Esophagus squamous epithelium (tissue), 5 donors: Measurements from ENCODE around the gene AFAP1L1. TPM values are rescaled to one million over a fixed set of nuclear protein-coding genes. Genes with fewer than 3 reads are reported as not detected.

Experiments
- DNase-seq: peaks from one replicate; lab custom pipeline; 2025; lab: John Stamatoyannopoulos, UW
- H3K27ac ChIP-seq, 4 donors: fragments of 200-600 bp; sonication (generic); one replicate each; pipeline ENCODE4 v1.5.1; 2016 to 2019; ENCODE audit warnings: mild to moderate bottlenecking in 1 of 4
- H3K27me3 ChIP-seq, 4 donors: fragments of 200-600 bp; sonication (generic); 1 replicate in 3 of 4; 2 replicates in 1 of 4; pipeline versions ENCODE4 v1.5.1 to v1.6.0; 2017 to 2021; ENCODE audit warnings: antibody characterized with exemption in 1 of 4
- H3K36me3 ChIP-seq, 3 donors: fragments of 200-600 bp; sonication (generic); one replicate each; pipeline ENCODE4 v1.5.1; 2016 to 2019
- H3K4me1 ChIP-seq, 3 donors: fragments of 200-600 bp; sonication (generic); one replicate each; pipeline ENCODE4 v1.5.1; 2017 to 2019
- H3K4me3 ChIP-seq, 4 donors: fragments of 200-600 bp; sonication (generic); 1 replicate in 3 of 4; 2 replicates in 1 of 4; pipeline ENCODE4 v1.5.1; 2016 to 2019; ENCODE audit warnings: mild to moderate bottlenecking in 2 of 4, moderate library complexity in 1 of 4
- H3K9me3 ChIP-seq, 3 donors: fragments of 200-600 bp; sonication (generic); one replicate each; pipeline ENCODE4 v1.5.1; 2016 to 2019
- CTCF ChIP-seq, 6 experiments: fragments of 450-650 bp in 4 of 6; fragments of 200-600 bp in 2 of 6; sonication (generic) in 2 of 6; IDR thresholded peaks; one replicate each; pipeline ENCODE4 v1.5.1; 2016 to 2019; ENCODE audit warnings: antibody characterized with exemption in 6 of 6, mild to moderate bottlenecking in 4 of 6, moderate library complexity in 4 of 6
- POLR2A ChIP-seq, 4 donors: fragments of 450-650 bp; IDR thresholded peaks; one replicate each; pipeline ENCODE4 v1.6.1; 2017; ENCODE audit warnings: antibody characterized with exemption in 4 of 4, mild to moderate bottlenecking in 4 of 4, moderate library complexity in 3 of 4
- WGBS, 2 donors: methylation state at CpG; one replicate each; pipeline ENCODE4 v1.1.5; 2018; 5-methylcytosine and 5-hydroxymethylcytosine counted together
- intact Hi-C: fragments of 100-400 bp; cut with DNase I; formaldehyde crosslinking; loops from one replicate; pipeline ENCODE4 v1.15.0; 2022
- total RNA-seq, 4 donors: library from RNA; depleted of rRNA; stranded (reverse); fragments of >200 nt; gene quantifications; one replicate each; pipeline ENCODE4 v1.1.0, GENCODE V29; 2016
- donor health status: DM: yes; HTN: yes; CAD: no.

The AFAP1L1 gene
- total RNA-seq, 4 donors from 2014 or later, result 2.8 to 14.5 (median 8.7) TPM

- peaks cover 5 to 44% (median 24%) of the 10 kb centered on the region in 3 donors for H3K4me1 ChIP-seq
- intact Hi-C loops, result no loop called here
- no peaks in the 10 kb centered on the region for H3K27me3 ChIP-seq
- H3K27ac ChIP-seq, result peak overlapping the region in 1 of 4 donors; percentile 47
- H3K4me3 ChIP-seq, result no peak overlapping the region
- TF ChIP-seq CTCF (IDR thresholded peaks at IDR 0.05), result no peak
- no peak for TF ChIP-seq POLR2A (IDR thresholded peaks at IDR 0.05)
- 83 to 96% methylated on average over 2 of the region's 2 CpGs for WGBS, 2 donors
- H3K36me3 ChIP-seq, result peaks cover 0 to 12% (median 0%) of the 10 kb centered on the region in 3 donors
- DNase-seq, result no peak
- no peaks in the 10 kb centered on the region for H3K9me3 ChIP-seq
Observed at GRCh38 chr5:149323621-149324205, 52.1 kb downstream of the AFAP1L1 start.

GRCh38 chr5:149324641-149325040 lies 53.0 kb downstream of the AFAP1L1 start:
- Histone ChIP-seq H3K27ac (peak overlapping the region in 2 of 4 donors; percentile 47 to 48), H3K27me3 (no peaks in the 10 kb centered on the region), H3K4me3 (no peak overlapping the region), H3K36me3 (peaks cover 0 to 9% (median 0%) of the 10 kb centered on the region in 3 donors), H3K9me3 (no peaks in the 10 kb centered on the region), H3K4me1 (peaks cover 5 to 43% (median 24%) of the 10 kb centered on the region in 3 donors)
- no peak for DNase-seq
- no peak for TF ChIP-seq POLR2A (IDR thresholded peaks at IDR 0.05)
- intact Hi-C loops, result no loop called here
- 55 to 58% methylated on average over 2 of the region's 2 CpGs for WGBS, 2 donors

- peak overlapping the region in 3 of 4 donors; percentile 15 to 48 (median 47) for H3K27ac ChIP-seq
- no peak for DNase-seq
- peaks cover 5 to 37% (median 22%) of the 10 kb centered on the region in 3 donors for H3K4me1 ChIP-seq
Observed at GRCh38 chr5:149325166-149325735, 53.6 kb downstream of the AFAP1L1 start.

GRCh38 chr5:149325894-149326293 lies 54.2 kb downstream of the AFAP1L1 start:
- no peak for DNase-seq
- Histone ChIP-seq H3K4me3 (no peak overlapping the region), H3K9me3 (no peaks in the 10 kb centered on the region), H3K27ac (peak overlapping the region in 2 of 4 donors; percentile 47 to 48), H3K27me3 (no peaks in the 10 kb centered on the region), H3K4me1 (peaks cover 5 to 31% (median 15%) of the 10 kb centered on the region in 3 donors), H3K36me3 (peaks cover 0 to 13% (median 0%) of the 10 kb centered on the region in 3 donors)
- intact Hi-C loops, result no loop called here
- no peak for TF ChIP-seq CTCF (IDR thresholded peaks at IDR 0.05)
- no peak for TF ChIP-seq POLR2A (IDR thresholded peaks at IDR 0.05)
- WGBS, 2 donors, result 77 to 90% methylated on average over 5 of the region's 5 CpGs

More at GRCh38 chr5:149325166-149325735, 53.6 kb downstream of the AFAP1L1 start:
- intact Hi-C loops, result no loop called here
- H3K36me3 ChIP-seq, result peaks cover 0 to 9% (median 0%) of the 10 kb centered on the region in 3 donors
- no peaks in the 10 kb centered on the region for H3K9me3 ChIP-seq
- no peaks in the 10 kb centered on the region for H3K27me3 ChIP-seq
- TF ChIP-seq CTCF (IDR thresholded peaks at IDR 0.05) (no peak), POLR2A (IDR thresholded peaks at IDR 0.05) (no peak)
- H3K4me3 ChIP-seq, result no peak overlapping the region

- H3K27me3 ChIP-seq, result no peaks in the 10 kb centered on the region
- H3K4me3 ChIP-seq, result no peak overlapping the region
Observed at GRCh38 chr5:149326611-149327010, 55.0 kb downstream of the AFAP1L1 start.

More at GRCh38 chr5:149326611-149327010, 55.0 kb downstream of the AFAP1L1 start:
- H3K9me3 ChIP-seq, result no peaks in the 10 kb centered on the region
- peaks cover 0 to 13% (median 0%) of the 10 kb centered on the region in 3 donors for H3K36me3 ChIP-seq
- peaks cover 5 to 25% (median 10%) of the 10 kb centered on the region in 3 donors for H3K4me1 ChIP-seq
- intact Hi-C loops, result no loop called here
- no peak for DNase-seq
- peak overlapping the region in 2 of 4 donors; percentile 48 to 56 for H3K27ac ChIP-seq
- WGBS, 2 donors, result 43 to 79% methylated on average over 3 of the region's 3 CpGs
- TF ChIP-seq POLR2A (IDR thresholded peaks at IDR 0.05) (no peak), CTCF (IDR thresholded peaks at IDR 0.05) (no peak)
